ENCODE measurements around the gene RYR2. TPM values are rescaled to one million over a fixed set of nuclear protein-coding genes. Genes with fewer than 3 reads are reported as not detected.

Gene RYR2
- total RNA-seq, 4 donors from 2014 or later, result 0.13 to 2.5 (median 0.88) TPM

- Histone ChIP-seq H3K27me3 (no peaks in the 10 kb centered on the region), H3K4me1 (no peaks in the 10 kb centered on the region), H3K9me3 (no peaks in the 10 kb centered on the region), H3K27ac (no peak overlapping the region), H3K4me3 (no peak overlapping the region), H3K36me3 (no peaks in the 10 kb centered on the region)
- DNase-seq, result no peak
- TF ChIP-seq POLR2A (IDR thresholded peaks at IDR 0.05) (no peak), CTCF (IDR thresholded peaks at IDR 0.05) (no peak)
Observed at GRCh38 chr1:237152506-237153335, 110.7 kb downstream of the RYR2 start.

- no peaks in the 10 kb centered on the region for H3K36me3 ChIP-seq
- TF ChIP-seq POLR2A (IDR thresholded peaks at IDR 0.05) (no peak), CTCF (IDR thresholded peaks at IDR 0.05) (no peak)
- no peaks in the 10 kb centered on the region for H3K27me3 ChIP-seq
- no peak overlapping the region for H3K4me3 ChIP-seq
- no peak overlapping the region for H3K27ac ChIP-seq
- no peak for DNase-seq
- H3K9me3 ChIP-seq, result no peaks in the 10 kb centered on the region
- H3K4me1 ChIP-seq, result no peaks in the 10 kb centered on the region
Observed at GRCh38 chr1:237154157-237154556, 112.2 kb downstream of the RYR2 start.

GRCh38 chr1:237164406-237165352 lies 122.7 kb downstream of the RYR2 start:
- TF ChIP-seq POLR2A (IDR thresholded peaks at IDR 0.05) (no peak), CTCF (IDR thresholded peaks at IDR 0.05) (no peak)
- H3K9me3 ChIP-seq, result no peaks in the 10 kb centered on the region
- H3K27me3 ChIP-seq, result no peaks in the 10 kb centered on the region
- H3K27ac ChIP-seq, result no peak overlapping the region
- no peaks in the 10 kb centered on the region for H3K36me3 ChIP-seq
- DNase-seq, result no peak
- no peaks in the 10 kb centered on the region for H3K4me1 ChIP-seq
- H3K4me3 ChIP-seq, result no peak overlapping the region

GRCh38 chr1:237166086-237166485 lies 124.1 kb downstream of the RYR2 start:
- TF ChIP-seq CTCF (IDR thresholded peaks at IDR 0.05), result no peak
- no peak for TF ChIP-seq POLR2A (IDR thresholded peaks at IDR 0.05)
- H3K9me3 ChIP-seq, result no peaks in the 10 kb centered on the region
- DNase-seq, result no peak

GRCh38 chr1:237166593-237167101 lies 124.7 kb downstream of the RYR2 start:
- no peak for DNase-seq
- Histone ChIP-seq H3K4me1 (no peaks in the 10 kb centered on the region), H3K27me3 (no peaks in the 10 kb centered on the region), H3K4me3 (no peak overlapping the region), H3K27ac (no peak overlapping the region), H3K36me3 (no peaks in the 10 kb centered on the region), H3K9me3 (no peaks in the 10 kb centered on the region)
- TF ChIP-seq CTCF (IDR thresholded peaks at IDR 0.05) (no peak), POLR2A (IDR thresholded peaks at IDR 0.05) (no peak)

More at GRCh38 chr1:237166086-237166485, 124.1 kb downstream of the RYR2 start:
- Histone ChIP-seq H3K4me3 (no peak overlapping the region), H3K4me1 (no peaks in the 10 kb centered on the region), H3K27me3 (no peaks in the 10 kb centered on the region), H3K36me3 (no peaks in the 10 kb centered on the region), H3K27ac (no peak overlapping the region)
